PFSK-1 (cell line): ENCODE measurements around the gene NUP98.

Experiments used
- FOXP2 ChIP-seq: optimal IDR thresholded peaks from 2 replicates; pipeline ENCODE3; 2011; ENCODE audit warnings: borderline replicate concordance, control low read depth, inconsistent platforms; ENCODE audit not compliant: insufficient read depth; ENCODE audit errors: extremely low read length, extremely low read depth
- POLR2AphosphoS5 ChIP-seq: IDR thresholded peaks from 2 replicates; pipeline ENCODE4 v1.6.1; 2012; ENCODE audit warnings: low read depth, mild to moderate bottlenecking, control low read depth, low read length, moderate library complexity
- SIN3A ChIP-seq: IDR thresholded peaks from 2 replicates; pipeline ENCODE4 v1.6.1; 2012; ENCODE audit warnings: mild to moderate bottlenecking, low read length, moderate library complexity, borderline replicate concordance; ENCODE audit not compliant: insufficient read depth
- TAF1 ChIP-seq: IDR thresholded peaks from 2 replicates; pipeline ENCODE4 v1.6.1; 2012; ENCODE audit warnings: low read length, control low read depth, borderline replicate concordance; ENCODE audit not compliant: insufficient read depth
- TF ChIP-seq, protein P1 (sequence below), 2 experiments: IDR thresholded peaks; 2 replicates each; pipeline versions ENCODE4 v1.6.1 to v1.8.0; 2011 to 2012; ENCODE audit warnings: low read depth in 2 of 2, low read length in 2 of 2, control low read depth in 1 of 2, inconsistent platforms in 1 of 2, mild to moderate bottlenecking in 1 of 2, moderate library complexity in 1 of 2; ENCODE audit not compliant: insufficient read depth in 1 of 2

NUP98 gene

DNA sequence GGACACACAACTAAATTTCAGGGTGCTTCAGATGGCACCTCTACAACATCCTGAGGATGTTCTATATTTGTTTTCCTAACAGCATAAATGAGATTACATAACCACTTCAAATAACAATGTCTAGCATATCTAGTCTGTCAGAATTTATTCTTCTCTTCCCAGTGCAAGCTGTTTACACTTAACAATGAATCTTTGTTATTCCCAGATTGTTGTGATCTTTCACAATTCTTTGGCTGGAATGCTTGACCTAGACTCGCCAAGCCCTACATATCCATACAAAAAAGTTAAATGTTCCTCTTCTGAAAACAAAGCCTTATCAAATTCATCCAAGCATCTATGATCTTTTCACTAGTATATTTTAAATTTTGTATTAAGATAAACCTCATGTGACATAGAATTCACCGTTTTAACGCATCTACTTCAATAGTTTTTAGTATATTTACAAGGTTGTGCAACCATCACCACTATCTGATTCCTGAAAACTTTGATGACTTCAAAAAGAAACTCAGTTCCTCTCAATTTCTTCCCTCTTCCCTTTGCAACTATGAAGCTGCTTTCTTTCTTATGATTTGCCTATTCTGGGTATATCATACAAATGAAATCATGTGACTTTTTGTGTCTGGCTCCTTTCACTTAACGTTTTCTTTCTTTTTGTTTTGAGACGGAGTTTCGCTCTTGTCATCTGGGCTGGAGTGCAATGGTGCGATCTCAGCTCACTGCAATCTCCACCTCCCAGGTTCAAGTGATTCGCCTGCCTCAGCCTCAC, 64.5 kb downstream of the NUP98 start:
- TF ChIP-seq, protein P1, sequence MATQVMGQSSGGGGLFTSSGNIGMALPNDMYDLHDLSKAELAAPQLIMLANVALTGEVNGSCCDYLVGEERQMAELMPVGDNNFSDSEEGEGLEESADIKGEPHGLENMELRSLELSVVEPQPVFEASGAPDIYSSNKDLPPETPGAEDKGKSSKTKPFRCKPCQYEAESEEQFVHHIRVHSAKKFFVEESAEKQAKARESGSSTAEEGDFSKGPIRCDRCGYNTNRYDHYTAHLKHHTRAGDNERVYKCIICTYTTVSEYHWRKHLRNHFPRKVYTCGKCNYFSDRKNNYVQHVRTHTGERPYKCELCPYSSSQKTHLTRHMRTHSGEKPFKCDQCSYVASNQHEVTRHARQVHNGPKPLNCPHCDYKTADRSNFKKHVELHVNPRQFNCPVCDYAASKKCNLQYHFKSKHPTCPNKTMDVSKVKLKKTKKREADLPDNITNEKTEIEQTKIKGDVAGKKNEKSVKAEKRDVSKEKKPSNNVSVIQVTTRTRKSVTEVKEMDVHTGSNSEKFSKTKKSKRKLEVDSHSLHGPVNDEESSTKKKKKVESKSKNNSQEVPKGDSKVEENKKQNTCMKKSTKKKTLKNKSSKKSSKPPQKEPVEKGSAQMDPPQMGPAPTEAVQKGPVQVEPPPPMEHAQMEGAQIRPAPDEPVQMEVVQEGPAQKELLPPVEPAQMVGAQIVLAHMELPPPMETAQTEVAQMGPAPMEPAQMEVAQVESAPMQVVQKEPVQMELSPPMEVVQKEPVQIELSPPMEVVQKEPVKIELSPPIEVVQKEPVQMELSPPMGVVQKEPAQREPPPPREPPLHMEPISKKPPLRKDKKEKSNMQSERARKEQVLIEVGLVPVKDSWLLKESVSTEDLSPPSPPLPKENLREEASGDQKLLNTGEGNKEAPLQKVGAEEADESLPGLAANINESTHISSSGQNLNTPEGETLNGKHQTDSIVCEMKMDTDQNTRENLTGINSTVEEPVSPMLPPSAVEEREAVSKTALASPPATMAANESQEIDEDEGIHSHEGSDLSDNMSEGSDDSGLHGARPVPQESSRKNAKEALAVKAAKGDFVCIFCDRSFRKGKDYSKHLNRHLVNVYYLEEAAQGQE (IDR thresholded peaks at IDR 0.05; ENCODE audit: insufficient read depth in 1 of 2, low read depth in 2 of 2, low read length in 2 of 2), result no peak
- TF ChIP-seq FOXP2 (no peak), TAF1 (no peak), POLR2AphosphoS5 (no peak), SIN3A (no peak)

DNA sequence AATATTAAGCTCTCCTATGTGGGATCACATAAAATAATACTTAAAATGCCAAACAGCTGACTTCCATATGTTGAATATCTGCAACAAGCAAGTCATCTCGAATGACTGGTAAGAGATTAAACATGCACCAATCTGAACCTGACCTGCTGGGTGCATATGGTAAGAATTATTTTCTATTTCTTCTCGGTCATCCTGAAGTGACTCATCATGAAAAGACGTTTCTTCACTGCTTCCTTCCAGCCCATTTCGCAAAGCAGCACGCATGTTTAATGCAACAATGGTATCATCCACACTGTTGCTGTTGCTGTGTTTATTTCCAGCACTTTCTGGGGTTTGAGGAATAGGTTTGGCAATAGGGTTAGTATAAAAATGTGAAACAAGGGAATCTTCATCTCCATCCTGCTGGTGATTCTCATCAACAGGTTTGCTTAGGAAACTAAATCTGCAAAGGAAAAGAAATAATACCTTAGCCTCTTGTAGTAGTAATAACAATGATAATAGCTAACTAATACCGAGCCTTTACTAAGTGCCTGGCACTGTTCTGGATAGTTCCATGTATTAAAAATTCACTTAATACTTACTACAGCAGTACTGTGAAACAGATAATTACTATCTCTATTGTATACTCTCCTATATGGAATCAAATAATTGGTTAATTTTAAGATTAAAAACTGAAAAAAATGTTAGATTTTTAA, 74.2 kb downstream of the NUP98 start:
- peak; percentile 24 for TF ChIP-seq FOXP2
- TF ChIP-seq, protein P1 (IDR thresholded peaks at IDR 0.05; ENCODE audit: insufficient read depth in 1 of 2, low read depth in 2 of 2, low read length in 2 of 2), result no peak

DNA sequence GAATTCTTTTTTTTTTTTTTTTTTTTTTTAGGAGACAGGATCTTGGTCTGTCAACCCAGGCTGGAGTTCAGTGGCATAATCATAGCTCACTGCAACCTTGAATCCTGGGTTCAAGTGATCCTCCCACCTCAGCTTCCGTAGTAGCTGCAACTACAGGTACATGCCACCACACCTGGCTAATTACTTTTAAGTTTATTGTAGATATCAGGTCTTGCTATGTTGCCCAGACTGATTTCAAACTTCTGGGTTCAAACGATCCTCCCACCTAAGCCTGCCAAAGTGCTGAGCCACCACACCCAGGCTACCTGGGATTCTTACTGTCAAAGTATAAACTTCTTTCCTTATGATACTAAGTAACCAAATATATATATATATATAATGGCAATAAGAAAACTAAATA, 75.3 kb downstream of the NUP98 start:
- TF ChIP-seq SIN3A, result no peak

DNA sequence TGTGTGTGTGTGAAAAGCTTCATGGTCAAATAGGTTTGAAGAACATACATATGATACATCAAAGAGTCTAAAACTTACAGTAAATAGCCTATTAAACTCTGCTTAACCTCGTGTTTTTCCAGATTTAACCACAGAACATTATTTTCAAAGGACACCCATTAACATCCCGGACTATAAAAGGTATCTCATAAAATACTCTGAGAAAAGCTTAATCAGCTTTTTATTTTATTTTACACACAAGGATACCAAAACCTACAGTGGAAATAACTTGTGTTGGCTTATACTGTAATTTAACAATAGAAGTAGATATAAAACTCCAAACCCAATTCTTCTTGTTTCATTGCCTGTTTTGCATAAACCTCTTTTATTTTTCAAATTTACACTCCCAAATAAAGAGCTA, 76.4 kb downstream of the NUP98 start:
- TF ChIP-seq POLR2AphosphoS5, result no peak

DNA sequence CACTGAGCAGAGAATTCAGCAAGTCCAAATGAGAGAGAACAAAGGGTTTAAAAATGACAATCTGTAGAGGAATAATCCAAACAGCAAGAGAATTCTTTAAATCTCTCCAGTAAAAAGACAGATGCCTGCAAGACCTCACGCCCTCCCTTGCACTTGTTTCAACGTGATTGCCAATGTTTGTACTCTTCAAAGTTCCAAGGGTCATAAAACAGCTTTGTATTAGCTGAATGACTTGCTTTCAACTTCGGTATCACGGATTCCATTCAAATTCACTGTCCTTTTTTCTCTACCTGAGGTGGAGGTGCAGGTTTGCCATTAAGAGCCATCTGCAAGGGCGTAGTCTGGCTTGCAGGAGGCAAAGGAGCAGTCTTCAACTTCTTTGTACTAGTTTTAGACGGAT, 85.1 kb downstream of the NUP98 start:
- TF ChIP-seq TAF1 (no peak), POLR2AphosphoS5 (no peak), SIN3A (no peak), FOXP2 (no peak)
- TF ChIP-seq, protein P1 (IDR thresholded peaks at IDR 0.05; ENCODE audit: insufficient read depth in 1 of 2, low read depth in 2 of 2, low read length in 2 of 2), result no peak

DNA sequence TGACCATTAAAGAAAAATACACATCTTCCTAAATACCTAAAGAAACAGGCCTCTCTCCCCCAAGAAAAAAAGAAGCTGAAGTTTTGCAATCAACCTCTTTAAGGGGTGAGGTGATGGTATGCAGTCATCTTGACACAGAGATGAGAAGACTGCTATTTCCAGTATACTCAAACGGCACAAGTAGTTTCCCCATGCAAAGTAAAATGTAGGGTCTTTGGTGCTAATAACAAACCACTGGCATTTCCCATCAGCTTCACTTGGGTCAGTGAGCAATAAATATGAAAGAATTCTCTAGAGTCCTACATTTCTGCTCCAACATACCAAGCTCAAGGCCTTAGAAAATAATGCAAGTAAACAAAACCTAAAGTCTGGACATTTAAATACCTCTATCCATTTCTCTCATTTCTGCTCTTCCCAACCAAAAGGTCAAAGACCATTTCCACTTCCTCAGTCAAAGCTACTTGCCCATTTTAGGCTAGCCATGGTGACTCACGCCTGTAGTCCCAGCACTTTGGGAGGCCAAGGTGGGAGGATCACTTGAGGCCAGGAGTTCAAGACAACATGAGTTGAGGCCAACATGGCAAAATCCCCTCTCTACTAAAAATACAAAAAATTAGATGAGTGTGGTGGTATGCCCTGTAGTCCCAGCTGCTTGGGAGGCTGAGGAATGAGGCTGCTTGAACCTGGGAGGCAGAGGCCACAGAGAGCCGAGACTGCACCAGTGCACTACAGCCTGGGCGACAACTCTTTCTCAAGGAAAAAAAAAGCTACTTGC, 86.7 kb downstream of the NUP98 start:
- TF ChIP-seq SIN3A (no peak), TAF1 (no peak), POLR2AphosphoS5 (no peak), FOXP2 (no peak)
- TF ChIP-seq, protein P1 (IDR thresholded peaks at IDR 0.05; ENCODE audit: insufficient read depth in 1 of 2, low read depth in 2 of 2, low read length in 2 of 2), result no peak
